ENCODE results near the gene XRCC3. TPM values are rescaled to one million over a fixed set of nuclear protein-coding genes. Genes with fewer than 3 reads are reported as not detected.

Gene XRCC3
- polyA plus RNA-seq, 3 donors from 2014 or later, result 4.0 to 5.7 (median 5.4) TPM

Other genes starting within 250 kb of the XRCC3 start
- 1 to 10 TPM in 2 of 3 donors, under 1 TPM in 1; 0.34 to 1.6 (median 1.1) TPM for gene CKB, start 192.6 kb downstream of the XRCC3 start, polyA plus RNA-seq
- 1 to 10 TPM; 1.4 to 7.7 (median 5.0) TPM for gene TRMT61A, start 186.3 kb downstream of the XRCC3 start, polyA plus RNA-seq
- 10 to 100 TPM; 23.5 to 58.7 (median 36.5) TPM for gene BAG5, start 152.8 kb downstream of the XRCC3 start, polyA plus RNA-seq
- gene COA8, start 152.5 kb downstream of the XRCC3 start, polyA plus RNA-seq, result 10 to 100 TPM; 60.6 to 87.5 (median 64.5) TPM
- gene KLC1, start 86.2 kb downstream of the XRCC3 start, polyA plus RNA-seq, result 10 to 100 TPM; 38.3 to 83.5 (median 48.2) TPM
- 10 to 100 TPM; 11.4 to 29.0 (median 13.6) TPM for gene ZFYVE21, start 359 bp upstream of the XRCC3 start, polyA plus RNA-seq
- 1 to 10 TPM in 2 of 3 donors, under 1 TPM in 1; 0.85 to 6.7 (median 4.1) TPM for gene PPP1R13B, start 132.1 kb upstream of the XRCC3 start, polyA plus RNA-seq
- gene TDRD9, start 213.0 kb upstream of the XRCC3 start, polyA plus RNA-seq, result 1 to 10 TPM; 1.2 to 2.8 (median 1.2) TPM
- not detected for gene RD3L, start 227.1 kb upstream of the XRCC3 start, polyA plus RNA-seq

Measured in immature natural killer cell (primary cell).